HG03066 (cell line): ENCODE measurements around the gene CMKLR1.
A peak's percentile ranks its signal among the peaks of the same experiment; 100 is the strongest.

ENCODE experiments used
- ATAC-seq: cut with Tn5 transposase; IDR thresholded peaks from one replicate; pipeline ENCODE4 v1.9.1; 2021; ENCODE audit warnings: low read depth; ENCODE audit not compliant: unreplicated experiment

Gene CMKLR1

DNA sequence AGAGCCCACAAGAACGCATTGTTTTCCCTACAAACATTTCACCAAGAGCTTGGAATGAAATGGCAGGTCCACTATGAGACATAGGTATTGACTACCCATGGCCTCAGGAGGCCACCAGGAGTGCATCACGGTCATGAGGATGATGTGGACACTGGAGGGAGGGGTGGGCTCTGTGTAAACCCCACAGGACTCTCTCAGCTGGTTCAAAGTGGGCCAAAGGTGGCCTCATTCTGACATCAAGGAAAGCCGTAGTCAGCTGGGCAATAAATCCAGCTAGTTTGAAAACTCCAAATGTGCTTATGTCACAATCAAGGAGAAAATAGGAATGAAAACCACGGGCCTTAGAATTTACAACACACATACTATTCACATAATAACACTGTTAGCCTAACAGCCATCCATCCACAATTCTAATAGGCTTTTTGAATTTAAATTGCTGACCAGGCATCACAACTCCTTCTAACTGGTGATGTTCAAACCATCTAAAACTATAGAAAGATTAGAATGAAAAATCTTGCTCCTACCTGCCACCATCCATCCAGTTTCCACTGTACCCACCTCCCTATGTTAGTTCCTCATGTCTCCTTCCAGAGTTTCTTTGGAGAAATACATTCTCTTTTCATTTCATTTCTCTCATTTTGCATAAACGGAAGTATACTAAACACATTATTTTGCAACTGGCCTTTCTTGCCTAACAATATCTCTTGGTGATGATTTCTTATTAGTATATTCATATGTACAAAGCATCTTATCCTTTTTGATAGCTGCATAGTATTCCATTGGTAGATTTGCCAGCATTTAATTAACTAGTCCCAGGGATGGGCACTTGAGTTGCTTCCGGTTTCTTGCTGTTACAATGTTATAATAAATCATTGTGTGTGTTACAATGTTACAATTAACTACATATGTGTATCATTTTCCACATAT lies 21.5 kb downstream of the CMKLR1 start:
- no peak for ATAC-seq

DNA sequence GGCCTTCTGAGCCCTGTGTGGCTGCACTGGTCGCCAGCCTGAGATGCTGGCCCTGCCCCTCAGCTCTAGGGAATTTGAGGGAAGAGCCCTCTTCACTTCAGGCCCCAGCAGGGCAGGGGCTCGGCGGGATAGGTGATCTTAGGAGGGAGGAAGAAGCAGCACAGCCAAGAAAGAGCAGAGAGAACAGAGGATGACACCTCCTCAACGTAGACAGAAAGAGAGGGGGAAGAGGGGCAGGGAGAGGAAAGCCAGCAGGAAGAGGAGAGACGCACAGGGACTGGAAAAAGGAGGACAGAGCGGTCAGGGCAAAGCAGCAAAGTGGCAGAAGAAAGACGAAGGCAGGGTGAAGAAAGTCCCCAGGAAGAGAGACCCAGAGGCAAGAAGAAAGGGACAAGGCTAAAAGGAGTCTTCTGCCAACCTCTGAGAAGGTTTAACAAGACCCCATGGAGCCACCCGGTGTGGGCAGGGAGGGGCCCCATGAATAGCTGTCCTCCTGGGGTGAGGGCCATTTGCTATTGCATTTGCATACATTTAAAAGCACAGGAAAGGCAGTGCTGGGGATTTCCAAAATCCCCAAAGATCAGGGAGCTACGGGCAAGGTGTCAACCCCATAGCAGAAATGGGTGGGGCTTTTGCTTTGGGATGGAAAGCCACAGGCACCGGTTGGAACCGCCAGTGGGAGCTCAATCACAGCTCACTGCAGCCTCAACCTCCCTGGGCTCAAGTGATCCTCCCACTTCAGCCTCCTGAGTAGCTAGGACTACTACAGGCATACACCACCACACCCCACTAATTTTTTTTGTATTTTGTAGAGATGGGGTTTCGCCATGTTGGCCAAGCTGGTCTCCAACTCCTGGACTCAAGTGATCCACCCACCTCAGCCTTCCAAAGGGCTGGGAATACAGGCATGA lies 22.7 kb downstream of the CMKLR1 start:
- ATAC-seq, result no peak

DNA sequence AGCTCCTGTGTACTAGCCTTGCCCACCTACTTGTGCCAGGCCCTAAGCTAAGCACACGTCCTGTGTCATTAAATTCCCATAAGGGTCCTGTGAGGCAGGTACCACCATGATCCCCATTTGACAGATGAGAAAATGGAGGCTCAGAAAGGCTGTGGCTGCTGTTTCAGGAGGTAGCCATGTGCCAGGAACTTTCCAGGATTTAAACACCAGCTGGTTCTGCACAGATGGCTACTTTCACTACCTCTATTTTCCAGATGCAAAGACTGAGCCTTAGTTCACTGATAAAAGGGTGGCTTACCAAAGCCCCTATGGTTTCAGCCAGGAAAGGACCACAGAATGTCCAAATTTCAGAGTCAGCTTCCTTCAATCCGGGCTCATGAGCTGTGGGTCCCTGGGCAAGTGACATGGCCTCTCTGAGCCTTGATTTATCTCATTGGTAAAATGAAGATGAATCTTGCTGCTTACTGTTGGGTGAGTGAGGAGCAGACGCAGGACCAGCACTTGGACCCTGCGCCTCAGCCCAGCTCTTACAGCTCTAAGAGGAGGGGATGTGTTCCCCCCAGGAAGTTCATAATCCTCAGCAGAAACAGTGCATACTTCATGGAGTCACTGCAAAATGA lies 23.5 kb downstream of the CMKLR1 start:
- ATAC-seq, result no peak

DNA sequence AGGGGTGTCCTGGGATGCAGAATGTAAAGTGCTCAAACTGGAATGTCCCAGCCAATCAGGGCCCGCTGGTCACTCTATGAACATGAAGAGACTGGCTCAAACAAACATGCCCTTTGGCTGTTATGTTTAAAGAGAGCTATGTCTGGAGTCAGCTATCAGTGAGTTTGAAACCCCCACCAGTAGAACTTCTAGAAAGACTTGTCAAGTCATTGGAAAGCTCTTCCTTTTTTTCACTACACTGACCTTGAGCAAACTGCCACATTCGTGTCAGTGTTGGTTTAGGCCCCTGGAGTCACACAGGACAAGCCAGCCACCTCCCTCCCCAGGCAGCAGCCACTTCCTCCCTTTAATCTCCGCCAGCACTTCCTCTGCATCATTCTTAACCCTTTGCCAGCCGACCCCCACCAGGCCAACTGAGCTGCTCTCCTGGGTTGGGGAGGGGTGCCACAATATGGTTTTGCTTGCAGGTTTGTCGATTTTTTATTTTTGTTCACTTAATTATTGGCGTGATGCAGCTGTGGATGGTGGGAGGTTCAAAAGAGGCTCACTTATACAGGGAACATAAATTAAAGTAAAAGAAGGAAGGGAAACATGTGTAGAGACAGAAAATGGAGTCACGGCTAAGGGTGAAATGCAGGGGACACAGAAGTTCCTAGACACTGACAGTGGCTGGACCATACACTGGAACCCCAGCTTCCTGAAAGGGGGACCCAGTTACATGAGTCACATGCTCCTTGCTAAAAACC lies 25.3 kb downstream of the CMKLR1 start:
- no peak for ATAC-seq

DNA sequence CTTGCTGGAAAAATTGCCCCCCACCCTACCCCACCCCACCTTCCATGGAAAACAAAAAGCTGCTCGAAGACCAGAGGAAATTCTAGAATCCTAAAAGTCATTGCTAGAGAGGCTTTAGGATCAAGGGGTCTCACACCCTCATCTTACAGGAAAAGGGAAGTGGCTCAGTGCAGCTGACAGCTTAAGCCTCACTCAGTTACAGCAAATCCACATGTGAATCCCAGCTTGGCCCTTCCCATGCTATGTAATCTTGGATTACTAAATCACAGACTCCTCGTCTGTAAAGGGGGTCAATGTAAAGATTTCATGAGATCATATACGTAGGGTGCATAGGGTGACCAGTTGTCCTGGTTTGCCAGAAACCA lies 25.9 kb downstream of the CMKLR1 start:
- no peak for ATAC-seq

DNA sequence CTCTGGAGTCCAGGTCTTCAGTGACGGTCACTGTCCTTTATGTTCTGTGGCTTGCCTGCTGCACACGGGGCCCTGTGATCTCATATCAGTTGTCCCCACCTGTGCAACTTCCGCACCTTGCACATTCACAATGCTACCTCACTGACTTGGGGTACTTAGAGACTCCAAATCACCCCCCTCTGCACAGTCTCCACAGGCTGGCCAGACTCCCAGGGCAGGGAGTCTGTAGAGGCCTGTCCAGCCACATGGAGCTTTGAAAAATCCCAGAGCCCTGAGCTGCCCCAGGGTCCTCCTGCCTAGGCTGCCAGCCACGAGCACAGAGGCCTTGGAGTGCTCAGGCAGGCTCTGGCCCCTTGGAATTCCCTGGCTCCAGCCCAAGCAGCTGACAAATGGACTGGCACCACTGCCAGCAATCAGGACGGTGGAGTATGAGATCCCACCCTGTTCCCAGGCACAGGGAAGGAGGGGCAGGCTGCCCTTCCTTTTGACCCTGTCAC lies 26.4 kb downstream of the CMKLR1 start:
- ATAC-seq, result no peak

DNA sequence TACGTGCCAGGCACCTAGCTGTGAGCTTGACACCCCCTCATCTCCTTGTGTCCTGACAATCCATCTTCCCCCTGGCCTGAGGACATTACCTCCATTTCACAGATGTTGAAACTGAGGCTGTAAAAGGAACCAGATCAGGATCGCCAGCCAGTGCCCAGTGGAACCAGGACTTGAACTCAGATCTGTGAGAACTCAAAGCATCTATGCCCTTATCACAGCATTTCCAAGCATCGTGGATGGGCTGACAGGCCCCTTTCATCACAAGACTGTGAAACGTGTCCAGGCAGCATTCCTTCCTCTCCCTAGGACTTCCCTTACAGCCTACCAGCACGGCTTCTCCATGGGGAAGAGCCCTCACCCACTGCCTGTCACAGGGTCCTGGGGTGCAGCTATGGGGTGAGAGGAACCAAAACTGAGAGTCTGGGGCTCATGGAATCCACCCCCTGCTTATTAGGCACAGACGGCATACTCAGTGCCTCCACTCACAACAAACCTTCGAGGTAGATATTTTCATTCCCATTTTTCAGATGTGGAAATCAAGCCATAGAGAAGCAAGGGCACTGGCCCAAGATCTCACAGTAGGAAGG lies 26.9 kb downstream of the CMKLR1 start:
- no peak for ATAC-seq

DNA sequence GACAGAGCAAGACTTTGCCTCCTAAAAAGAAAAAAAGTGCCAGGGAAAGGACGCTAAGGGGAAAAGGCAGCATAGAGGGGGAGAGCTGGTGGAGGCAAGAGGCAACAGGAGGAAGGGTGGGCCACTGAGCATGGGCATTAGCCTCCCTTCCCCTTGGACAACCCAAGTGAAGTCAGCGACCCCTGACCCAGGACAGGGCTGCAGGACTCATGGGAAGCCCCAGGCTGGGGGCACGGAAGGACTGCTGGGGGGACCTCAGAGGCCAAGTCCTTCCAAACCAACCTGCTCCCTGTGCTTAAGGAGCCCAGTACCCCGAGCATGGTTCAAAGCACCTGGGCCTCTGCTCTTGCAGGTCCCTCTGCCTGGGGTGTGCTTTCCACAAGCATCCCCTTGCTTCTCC lies 27.5 kb downstream of the CMKLR1 start:
- no peak for ATAC-seq

DNA sequence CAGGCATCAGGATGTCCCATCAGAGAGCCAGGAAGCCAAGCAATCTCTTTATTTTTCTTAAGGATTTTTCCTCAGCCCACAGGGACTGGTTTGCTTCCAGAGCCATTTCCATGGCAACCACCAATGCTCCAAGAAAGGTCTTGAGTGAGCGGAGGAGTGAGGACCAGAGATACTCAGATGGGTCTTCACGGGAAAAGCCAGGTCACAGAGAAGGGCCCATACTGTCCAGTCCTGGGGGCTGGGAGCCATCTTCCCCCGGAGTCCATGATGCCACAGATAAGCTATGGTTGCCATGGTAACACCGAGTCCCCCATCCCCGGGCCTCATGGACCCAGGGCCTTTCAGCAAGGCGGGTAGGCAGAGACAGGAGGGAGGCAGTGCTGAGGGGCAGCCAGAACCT lies 28.6 kb downstream of the CMKLR1 start:
- ATAC-seq, result no peak

DNA sequence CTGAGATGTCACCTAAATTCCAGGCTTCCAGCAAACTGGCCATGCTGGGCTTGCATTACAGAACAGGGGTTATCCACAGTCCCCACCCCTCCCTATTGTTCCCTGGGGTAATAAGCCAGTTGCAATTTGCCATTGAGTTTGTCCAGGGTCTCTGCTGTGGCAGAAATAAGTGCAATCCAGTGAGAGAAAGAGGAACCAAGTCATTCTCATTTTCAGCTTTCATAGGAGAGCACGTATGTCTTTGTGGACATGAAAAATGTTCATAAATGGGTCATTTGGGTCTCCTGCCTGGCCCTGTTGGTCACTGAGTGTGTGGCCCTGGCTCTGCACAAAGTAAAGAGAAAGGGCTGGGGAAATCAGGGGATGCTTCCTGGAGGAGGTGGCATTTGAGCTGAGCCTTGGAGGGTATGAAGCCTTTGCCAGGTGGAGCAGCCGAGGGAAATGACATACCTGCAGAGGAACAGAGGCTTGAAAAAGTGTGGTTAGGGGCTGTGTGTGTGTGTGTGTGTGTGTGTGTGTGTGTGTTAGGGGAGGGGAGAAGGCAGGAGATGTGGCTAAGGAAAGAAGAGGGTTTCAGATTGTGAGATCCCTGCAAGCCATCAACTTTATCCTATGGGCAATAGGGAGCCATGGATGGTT lies 29.3 kb downstream of the CMKLR1 start:
- peak; percentile 42 for ATAC-seq

DNA sequence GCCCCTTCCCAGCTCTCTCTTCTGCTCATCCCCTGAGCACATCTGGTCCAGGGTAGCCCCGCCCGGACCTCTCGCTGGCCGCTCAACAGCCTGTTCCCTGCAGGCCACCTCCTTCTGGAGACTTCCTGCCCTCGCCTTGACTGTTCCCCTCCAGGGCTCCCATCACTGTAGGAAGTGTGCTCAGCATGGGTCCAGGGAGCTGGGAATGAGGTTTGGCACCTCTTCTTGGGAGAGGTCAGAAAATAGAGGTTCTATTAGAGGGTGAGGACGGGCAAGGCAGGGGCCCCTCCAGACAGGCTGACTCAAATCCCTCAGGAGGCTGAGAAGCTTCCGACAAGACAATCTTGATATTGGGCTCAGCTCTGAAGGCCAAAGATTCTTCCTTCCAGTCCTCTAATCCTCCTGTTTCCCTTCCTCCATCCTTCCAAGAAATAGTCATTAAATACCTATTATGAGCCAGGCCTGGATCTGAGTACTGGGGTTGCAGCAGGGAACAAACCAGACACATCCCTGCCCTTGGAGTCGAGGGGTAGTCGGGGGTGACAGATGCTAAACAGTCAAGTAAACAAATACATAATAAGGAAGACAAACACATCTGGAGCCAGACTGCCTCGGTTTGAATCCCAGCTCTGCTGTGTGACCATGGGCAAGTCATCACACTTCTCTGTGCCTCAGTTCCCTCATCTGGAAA lies 30.6 kb downstream of the CMKLR1 start:
- no peak for ATAC-seq

DNA sequence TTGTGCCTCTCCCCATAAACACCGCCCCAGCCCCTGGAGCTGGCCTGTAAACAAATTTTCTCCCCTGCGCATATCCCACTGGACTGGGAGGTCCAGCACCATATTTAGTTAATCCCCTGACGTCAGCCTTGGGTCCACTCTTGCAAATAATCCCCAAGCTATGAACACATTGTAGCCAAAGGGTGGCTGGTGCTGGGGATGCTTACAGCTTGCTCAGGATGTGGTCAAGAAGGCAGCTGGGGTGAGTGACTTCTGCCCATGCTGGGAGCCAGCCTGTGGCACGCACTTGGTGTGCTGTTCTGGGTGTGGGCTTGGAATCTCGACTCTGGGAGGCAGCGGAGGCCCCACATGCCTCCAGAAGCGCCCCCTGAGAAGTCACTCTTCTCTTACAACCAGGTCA lies 32.1 kb downstream of the CMKLR1 start:
- ATAC-seq, result no peak

DNA sequence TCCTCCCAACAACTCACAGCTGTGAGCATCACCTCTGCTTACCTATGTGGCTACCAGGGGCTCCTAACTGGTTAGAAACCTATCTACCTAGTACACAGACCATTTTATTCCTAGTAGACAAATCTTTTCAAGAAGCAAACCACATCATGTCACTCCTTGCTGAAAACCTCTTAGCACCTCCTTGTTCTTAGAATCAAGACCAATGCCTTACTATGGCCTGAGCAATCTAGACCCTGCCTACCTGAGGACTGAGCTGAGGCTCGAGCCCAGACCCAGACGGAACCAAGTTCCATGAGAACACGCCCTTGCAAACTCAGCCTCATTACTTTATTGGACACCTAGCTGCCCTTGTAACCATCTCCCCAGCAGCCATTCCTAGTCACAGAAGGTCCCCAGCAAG lies 32.6 kb downstream of the CMKLR1 start:
- ATAC-seq, result no peak

DNA sequence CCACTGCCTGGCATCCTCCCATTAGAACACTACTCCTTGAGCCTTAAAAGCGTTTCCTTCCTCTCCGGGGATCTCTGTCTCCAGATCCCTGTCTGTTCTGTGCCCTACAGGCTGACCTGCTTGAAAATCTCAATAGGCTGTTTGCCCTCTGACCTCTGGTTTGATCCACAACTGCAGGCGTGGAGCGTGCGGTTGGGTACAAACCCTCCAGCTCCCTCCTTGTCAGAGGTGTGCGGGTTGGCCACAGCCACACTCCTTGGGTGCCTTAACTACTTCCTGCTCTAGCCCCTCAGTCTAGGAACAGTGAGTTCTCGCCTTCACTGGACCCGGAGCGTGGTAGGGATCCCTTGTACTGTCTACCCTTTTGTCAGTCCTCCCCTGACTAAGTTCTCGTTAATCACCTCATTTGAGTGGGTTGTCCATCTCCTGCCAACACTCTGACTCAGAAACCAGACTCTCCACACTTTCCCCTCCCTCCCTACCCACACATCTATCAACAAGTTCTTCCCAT lies 33.1 kb downstream of the CMKLR1 start:
- ATAC-seq, result no peak

DNA sequence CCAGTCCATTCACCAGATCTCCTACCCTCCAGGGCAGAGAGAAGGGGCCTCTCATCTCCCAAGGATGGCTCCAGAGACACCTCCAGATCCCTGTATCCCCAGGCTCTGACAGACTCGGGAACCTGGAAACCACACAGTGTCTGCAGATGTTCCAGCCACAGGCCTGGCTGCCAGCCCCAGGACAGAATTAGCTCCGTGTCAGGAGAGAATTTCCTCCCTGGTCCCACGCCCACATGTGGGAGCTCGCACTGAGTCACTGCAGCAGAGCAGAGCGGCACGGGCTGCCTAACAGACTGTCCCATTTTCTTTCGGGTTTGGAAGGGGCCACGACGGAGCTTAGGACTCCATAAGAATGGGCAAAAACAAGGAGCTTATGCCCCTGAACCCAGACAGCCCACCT lies 33.6 kb downstream of the CMKLR1 start:
- no peak for ATAC-seq

DNA sequence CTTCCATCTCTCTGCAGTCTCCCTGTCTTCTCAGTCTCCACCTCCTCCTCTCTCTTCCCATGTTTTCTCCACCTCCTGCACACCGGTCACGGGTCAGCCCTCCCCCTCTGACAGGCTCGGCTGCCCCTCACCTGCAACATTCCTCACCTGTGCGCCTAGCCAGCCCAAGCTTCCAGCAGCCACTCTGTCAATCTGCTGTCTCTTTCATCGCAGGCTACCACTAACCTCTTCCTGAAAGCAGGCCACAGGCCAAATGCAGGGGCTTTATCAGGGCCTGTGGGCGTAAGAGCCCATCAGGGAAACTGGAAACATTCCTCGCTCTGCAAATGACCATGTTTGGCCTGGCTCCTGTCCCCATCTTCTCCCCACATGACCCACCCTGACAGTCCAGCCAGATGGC lies 34.5 kb downstream of the CMKLR1 start:
- no peak for ATAC-seq

DNA sequence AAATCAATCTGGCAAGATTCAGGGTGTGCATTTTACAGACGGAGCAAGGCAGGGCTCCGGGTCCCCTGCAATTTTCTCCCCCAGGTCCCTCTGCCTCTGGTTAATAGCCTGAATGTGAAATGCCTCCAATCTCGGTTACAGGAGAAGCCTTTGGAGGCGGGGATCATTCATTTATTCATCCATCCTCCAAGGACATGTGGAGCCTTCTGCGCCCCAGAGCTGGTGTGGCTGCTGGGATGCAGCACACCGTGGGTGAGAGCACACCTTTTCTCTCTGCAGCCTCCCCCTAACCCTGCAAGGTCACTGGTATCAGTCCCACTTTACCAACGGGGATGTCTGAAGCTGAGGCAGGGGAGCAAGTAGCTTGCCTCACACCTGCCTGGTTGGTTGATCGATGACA lies 35.4 kb downstream of the CMKLR1 start:
- ATAC-seq, result no peak

DNA sequence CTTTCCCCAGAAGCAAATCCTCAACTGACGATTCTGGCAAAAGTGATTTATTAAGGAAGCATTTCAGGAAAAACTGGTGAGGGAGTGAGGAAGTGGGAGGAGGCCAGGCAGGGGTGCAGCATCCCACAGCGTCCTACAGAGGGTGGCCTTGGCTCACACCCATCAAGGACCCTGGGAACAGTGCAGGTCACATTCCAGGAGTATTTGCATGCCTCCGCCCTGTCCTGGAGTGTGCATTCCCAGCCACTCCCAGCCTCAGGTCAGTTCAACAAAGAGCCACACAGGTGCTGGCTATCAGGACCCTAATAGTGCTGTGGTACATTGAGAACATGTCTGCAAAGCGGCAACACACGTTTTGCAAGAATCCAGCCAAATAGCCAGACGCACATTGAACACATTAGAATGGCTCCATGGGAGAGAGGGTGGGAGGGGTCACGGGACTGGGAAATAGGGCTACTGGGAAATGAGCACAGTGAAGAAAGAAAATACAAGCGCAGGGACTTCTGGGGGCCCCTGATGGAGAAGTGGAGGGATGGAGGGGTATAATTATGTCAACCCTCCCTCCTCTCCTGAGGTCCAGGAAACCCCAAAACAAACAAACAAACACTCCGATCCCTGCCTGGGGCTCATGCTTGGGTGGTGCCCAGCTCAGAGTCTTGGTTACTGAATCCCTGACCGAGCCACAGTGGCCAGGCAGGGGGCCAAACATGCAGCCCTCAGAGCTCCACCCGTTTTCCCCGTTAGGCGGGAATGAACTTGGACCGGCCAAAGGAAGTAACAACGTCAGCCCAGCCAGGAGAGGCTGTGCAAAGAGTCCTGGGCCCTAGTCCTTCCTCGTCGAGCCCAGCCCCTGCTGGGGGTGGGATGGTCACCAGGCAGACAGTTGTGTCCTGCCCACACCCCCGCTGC lies 36.5 kb downstream of the CMKLR1 start:
- ATAC-seq, result no peak
